Activated T-cell treated with anti-CD3 and anti-CD28 coated beads, Interleukin-2, amount 50 U/mL, for 1 hour (primary cell): ENCODE data around the gene ASTL.

ENCODE experiments used
- DNase-seq: peaks from one replicate; pipeline ENCODE4 v3.0.0-alpha.2; 2020

Gene ASTL

GRCh38 chr2:96075199-96075771 is 63.0 kb downstream of the ASTL start:
- no peak for DNase-seq

GRCh38 chr2:96074156-96074555 is 64.1 kb downstream of the ASTL start:
- no peak for DNase-seq

- no peak for DNase-seq
Observed at GRCh38 chr2:96073170-96073775, 65.0 kb downstream of the ASTL start.
